Measurements from ENCODE around the gene NLRP8.

NLRP8 gene

DNA sequence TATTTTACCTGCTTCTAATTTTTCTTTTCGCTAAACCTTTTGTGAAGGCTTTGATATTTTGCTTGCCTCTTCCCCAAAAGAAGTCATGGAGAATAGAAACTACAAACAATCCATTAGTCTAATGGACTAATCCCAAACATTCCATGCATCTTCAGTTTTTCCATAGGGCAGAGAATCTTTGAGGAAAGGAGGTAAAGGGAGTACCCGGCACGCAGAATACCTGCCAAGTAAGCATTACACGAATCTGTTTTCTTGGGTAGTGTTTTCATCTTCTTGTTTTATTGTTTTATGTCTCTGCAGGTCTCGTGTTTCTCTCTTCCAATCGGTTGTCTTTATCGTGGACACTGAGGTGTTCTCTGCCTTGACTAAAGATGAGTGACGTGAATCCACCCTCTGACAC, at the start of gene NLRP8:
NLRP8 (plus strand) TSS at position 301 of the 400 bp plus-strand sequence.
- no peak for TF ChIP-seq ZFX (IDR thresholded peaks at IDR 0.05; ENCODE audit: borderline replicate concordance)
- TF ChIP-seq, protein P1, sequence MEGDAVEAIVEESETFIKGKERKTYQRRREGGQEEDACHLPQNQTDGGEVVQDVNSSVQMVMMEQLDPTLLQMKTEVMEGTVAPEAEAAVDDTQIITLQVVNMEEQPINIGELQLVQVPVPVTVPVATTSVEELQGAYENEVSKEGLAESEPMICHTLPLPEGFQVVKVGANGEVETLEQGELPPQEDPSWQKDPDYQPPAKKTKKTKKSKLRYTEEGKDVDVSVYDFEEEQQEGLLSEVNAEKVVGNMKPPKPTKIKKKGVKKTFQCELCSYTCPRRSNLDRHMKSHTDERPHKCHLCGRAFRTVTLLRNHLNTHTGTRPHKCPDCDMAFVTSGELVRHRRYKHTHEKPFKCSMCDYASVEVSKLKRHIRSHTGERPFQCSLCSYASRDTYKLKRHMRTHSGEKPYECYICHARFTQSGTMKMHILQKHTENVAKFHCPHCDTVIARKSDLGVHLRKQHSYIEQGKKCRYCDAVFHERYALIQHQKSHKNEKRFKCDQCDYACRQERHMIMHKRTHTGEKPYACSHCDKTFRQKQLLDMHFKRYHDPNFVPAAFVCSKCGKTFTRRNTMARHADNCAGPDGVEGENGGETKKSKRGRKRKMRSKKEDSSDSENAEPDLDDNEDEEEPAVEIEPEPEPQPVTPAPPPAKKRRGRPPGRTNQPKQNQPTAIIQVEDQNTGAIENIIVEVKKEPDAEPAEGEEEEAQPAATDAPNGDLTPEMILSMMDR (IDR thresholded peaks at IDR 0.05): no peak
- H3K27ac ChIP-seq: no peak within 1 kb of the TSS

DNA sequence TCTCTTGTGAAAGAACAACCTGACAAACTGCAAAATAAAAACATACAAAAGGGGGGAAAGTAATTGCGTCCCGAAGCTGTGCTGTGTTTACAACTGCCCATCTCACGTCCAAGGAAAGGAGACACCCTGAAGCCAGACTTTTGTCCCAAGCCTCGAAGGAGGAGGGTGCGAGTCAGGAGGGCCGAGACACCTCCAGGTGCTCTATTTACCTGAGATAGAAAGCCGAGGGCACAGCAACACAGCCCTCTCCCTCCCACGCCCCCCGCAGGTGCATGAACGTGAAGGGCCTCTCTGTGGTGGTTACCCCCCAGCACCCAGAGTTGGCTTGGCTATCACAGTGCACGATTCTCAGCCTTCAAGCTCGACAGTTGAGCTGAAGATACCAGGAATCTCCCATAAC, 48.7 kb upstream of the NLRP8 start:
- TF ChIP-seq, protein P1 (IDR thresholded peaks at IDR 0.05): no peak
- no peak for TF ChIP-seq ZFX (IDR thresholded peaks at IDR 0.05; ENCODE audit: borderline replicate concordance)
- no peak overlapping the region for H3K27ac ChIP-seq

DNA sequence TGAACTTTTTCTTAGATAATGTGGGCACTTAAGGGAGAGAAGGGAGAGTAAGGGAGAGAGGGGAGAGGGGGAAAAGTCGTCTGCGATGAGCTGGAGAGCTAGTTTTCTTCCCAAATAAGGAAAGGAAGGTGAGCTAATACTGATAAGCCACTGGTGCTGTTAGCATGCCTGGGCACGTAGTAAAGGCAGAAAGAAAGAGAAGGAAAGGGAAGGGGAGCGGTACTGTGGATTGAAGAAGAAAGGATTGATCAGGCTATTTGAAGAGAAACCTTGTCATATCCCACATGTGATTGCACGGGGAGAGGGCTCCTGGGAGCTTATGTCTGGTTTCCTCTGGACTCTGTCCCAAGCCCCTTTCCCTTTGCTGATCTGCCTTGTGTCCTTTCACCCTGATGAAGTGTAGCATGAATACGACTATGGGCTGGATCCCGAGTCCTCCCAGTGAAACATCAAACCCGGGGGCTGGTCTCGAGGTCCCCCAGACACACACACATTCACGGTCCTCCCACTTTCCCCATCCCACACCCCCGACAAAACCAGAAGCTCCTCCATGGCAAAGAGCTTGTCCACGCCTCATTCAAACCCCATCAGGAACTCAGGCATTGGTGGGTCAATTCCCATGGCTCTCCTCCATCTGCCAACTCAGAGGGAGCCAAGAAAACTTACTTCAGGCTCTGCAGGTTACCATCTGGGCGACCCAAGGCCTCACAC, 46.1 kb upstream of the NLRP8 start:
- H3K27ac ChIP-seq: no peak overlapping the region
- TF ChIP-seq, protein P1 (IDR thresholded peaks at IDR 0.05): no peak
- TF ChIP-seq ZFX (IDR thresholded peaks at IDR 0.05; ENCODE audit: borderline replicate concordance): no peak

DNA sequence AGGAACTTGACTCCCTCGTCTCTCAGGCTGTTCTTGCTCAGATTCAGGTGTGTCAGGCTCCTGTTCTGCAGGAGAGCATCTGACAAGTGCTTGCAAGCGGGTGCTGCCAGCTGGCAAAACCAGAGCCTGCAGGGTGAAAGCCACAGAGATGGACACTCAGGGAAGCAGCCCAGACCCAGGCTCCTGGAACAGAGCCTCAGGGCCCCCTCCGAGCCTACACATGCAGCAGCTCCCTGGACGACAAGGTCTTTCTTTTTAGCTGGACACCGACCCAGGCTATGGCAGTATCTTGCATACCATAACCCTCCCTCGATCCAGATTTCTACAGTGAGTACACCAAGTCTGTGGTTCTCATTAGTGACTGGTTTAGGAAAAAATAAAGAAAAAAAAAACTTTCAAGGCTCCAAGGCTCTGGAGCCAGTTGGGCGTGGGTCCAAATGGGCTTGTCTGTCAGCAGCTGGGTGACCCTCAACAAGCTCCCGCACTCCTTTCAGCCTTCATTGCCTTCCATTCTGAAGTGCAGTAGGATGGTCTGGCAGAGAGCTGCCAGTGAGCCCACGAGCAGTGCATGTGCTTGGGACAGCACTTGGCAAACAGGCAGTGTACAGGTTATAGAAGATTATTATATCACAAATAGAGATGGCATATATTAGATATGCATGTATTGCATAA, 45.4 kb upstream of the NLRP8 start:
- no peak overlapping the region for H3K27ac ChIP-seq
- TF ChIP-seq, protein P1 (IDR thresholded peaks at IDR 0.05): no peak
- no peak for TF ChIP-seq ZFX (IDR thresholded peaks at IDR 0.05; ENCODE audit: borderline replicate concordance)

DNA sequence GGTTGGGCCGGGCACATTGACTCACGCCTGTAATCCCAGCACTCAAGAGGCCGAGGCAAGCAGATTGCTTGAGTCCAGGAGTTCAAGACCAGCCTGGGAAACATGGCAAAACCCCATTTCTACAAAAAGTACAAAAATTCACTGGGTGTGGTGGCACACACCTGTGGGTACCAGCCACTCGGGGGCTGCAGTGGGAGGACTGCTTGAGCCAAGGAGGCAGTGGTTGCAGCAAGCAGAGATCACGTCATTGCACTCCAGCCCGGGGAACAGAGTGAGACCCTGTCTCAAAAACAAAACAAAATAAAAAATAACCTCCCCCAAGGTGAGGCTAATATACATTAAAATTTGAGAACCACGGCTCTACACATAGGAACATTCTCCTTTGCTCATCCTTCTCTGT, 40.3 kb upstream of the NLRP8 start:
- no peak overlapping the region for H3K27ac ChIP-seq

DNA sequence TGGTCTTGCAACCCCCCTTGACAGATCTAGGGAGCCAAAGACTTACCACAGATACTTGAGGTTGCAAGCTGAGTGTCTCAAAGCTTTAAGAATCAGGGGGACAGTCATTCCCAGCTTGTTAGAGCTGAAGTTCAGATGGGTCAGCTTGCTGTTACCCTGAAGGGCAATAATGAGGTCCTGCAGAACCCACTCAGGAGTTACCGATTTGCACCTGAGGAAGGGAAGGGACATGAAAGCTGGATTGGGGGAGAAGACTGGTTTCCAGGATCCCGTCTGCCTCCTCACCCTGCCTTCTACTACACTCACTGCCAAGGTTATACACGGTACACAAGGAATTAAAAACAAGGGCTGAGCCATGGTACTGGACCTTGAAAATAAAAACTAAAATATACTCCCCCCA, 39.9 kb upstream of the NLRP8 start:
- TF ChIP-seq, protein P1 (IDR thresholded peaks at IDR 0.05): no peak
- no peak for TF ChIP-seq ZFX (IDR thresholded peaks at IDR 0.05; ENCODE audit: borderline replicate concordance)
- no peak overlapping the region for H3K27ac ChIP-seq

More for the DNA sequence above, 40.3 kb upstream of the NLRP8 start:
- TF ChIP-seq ZFX (IDR thresholded peaks at IDR 0.05; ENCODE audit: borderline replicate concordance): no peak
- TF ChIP-seq, protein P1 (IDR thresholded peaks at IDR 0.05): no peak

DNA sequence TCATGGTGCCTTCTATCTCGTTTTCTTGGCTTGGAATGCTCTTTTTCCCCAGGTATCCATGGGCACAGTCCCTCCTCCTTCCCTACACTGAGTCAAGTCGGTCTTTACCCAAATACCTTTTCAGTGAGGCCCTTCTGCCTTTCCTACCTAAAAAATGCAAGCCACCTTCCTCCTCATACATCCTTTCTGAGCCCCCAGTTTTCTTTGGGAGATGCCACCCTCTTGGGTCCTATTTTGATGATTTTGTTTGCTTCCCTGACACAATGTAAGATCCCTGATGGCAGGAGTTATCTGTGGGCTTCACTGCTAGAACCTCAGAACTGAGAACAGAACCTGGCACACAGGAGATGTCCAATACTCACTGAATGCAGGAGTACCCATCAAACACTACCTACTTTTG, 37.8 kb upstream of the NLRP8 start:
- TF ChIP-seq, protein P1 (IDR thresholded peaks at IDR 0.05): no peak
- no peak for TF ChIP-seq ZFX (IDR thresholded peaks at IDR 0.05; ENCODE audit: borderline replicate concordance)
- no peak overlapping the region for H3K27ac ChIP-seq

Measured in 22Rv1 (cell line).